Aorta (tissue), 5 donors: ENCODE measurements around the gene XYLT1. TPM values are rescaled to one million over a fixed set of nuclear protein-coding genes. Genes with fewer than 3 reads are reported as not detected.

Source experiments
- ATAC-seq: fragments of 200-7000 bp; cut with Tn5 transposase; one replicate; pipeline ENCODE4 v1.9.1; 2022; ENCODE audit warnings: moderate library complexity; ENCODE audit not compliant: low FRiP score
- DNase-seq, 2 donors: peaks; one replicate each; pipeline ENCODE4 v3.0.0-alpha.2; 2020
- H3K27ac ChIP-seq, 2 donors: one replicate each; pipeline ENCODE4 v1.5.1; 2013; ENCODE audit warnings: low read length in 2 of 2, mild to moderate bottlenecking in 2 of 2, moderate library complexity in 2 of 2, control low read depth in 1 of 2, inconsistent platforms in 1 of 2, low read depth in 1 of 2
- H3K27me3 ChIP-seq, 2 donors: one replicate each; pipeline ENCODE4 v1.6.1; 2013; ENCODE audit warnings: control low read depth in 1 of 2, low read length in 1 of 2, mild to moderate bottlenecking in 1 of 2, moderate library complexity in 1 of 2; ENCODE audit not compliant: insufficient read depth in 2 of 2, control insufficient read depth in 1 of 2
- H3K36me3 ChIP-seq, 2 donors: one replicate each; pipeline ENCODE4 v1.6.1; 2013; ENCODE audit warnings: control low read depth in 1 of 2, low read length in 1 of 2, mild to moderate bottlenecking in 1 of 2; ENCODE audit not compliant: insufficient read depth in 2 of 2, control insufficient read depth in 1 of 2
- H3K4me1 ChIP-seq, 2 donors: one replicate each; pipeline ENCODE4 v1.6.1; 2013; ENCODE audit warnings: low read length in 2 of 2, control low read depth in 1 of 2, mild to moderate bottlenecking in 1 of 2, moderate library complexity in 1 of 2; ENCODE audit not compliant: insufficient read depth in 2 of 2, control insufficient read depth in 1 of 2
- H3K4me3 ChIP-seq, 2 donors: one replicate each; pipeline ENCODE4 v1.5.1; 2013; ENCODE audit warnings: low read length in 2 of 2, control low read depth in 1 of 2, mild to moderate bottlenecking in 1 of 2
- H3K9me3 ChIP-seq: one replicate; pipeline ENCODE4 v1.6.1; 2013; ENCODE audit warnings: mild to moderate bottlenecking, low read length; ENCODE audit not compliant: control insufficient read depth
- WGBS, 2 donors: extraction: QIAGEN DNeasy Blood & Tissue Kit; methylation state at CpG; one replicate each; pipeline ENCODE4 v1.1.7; 2013; 5-methylcytosine and 5-hydroxymethylcytosine counted together
- intact Hi-C, 2 donors: fragments of 100-400 bp; cut with DNase I; formaldehyde crosslinking; loops; one replicate each; pipeline versions ENCODE4 v1.14.2 to v1.15.0; 2022
- polyA plus RNA-seq, 2 donors: library from polyadenylated mRNA; stranded (reverse); fragments of 200-250 nt; gene quantifications; one replicate each; pipeline ENCODE4 v1.2.3, GENCODE V29; 2013
- total RNA-seq, 2 donors: library from RNA; stranded (reverse); fragmentation: NEBNext Ultra II Directional; extraction: Animal tissue kit (Norgen Biotek cat#: 25700); gene quantifications; one replicate each; pipeline ENCODE4 v1.2.1, GENCODE V29; 2021
- donor health status: healthy with polysubstance abuse.
- donor health status: Bipolar disorder and iron deficiency.
- donor health status: DM: no; HTN: no; CAD: no.
- donor health status: DM: no; HTN: no; CAD: no.
- donor health status: DM: yes; HTN: yes; CAD: no.

XYLT1 gene
- total and polyA plus RNA-seq, 4 donors: 1.3 to 15.9 (median 8.6) TPM

DNA sequence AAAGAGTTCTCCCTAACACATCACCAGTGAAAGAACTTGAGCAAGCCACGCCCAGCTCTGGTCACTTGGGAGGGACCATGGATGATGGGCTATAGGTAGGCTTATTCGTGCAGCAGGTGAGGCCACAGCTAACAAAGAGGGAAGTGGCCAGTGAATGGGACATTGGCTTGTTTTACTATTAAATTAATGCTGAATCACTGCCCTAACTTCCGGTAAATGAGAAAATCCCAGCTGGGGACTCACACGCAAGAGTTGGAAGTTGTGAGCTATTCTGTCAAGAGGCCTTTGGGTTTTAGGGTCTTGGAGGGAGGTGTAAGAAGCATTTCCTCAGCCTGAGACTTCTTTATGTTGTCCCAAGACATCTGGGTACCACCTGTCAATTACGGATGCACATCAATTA is 315.3 kb downstream of the XYLT1 start:
- ATAC-seq: no peak

DNA sequence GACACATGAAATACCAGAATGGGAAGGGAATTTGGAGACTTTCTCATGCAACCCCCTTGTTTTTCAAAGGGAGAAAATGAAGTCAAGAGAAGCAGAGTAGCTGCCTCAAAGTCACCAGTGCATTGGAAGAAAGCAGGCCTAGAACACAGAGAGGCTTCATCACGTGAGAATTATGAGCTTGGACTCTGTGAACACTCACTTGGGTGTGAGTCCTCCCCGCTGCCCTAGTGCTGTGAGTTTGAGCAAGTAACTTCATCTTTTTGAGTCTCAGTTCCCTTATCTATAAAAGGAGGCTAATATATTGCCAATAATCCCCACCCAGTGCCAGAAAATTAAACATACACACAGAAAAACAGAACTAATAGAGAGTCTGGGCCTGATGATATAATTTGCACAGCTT is 315.8 kb downstream of the XYLT1 start:
- intact Hi-C loops: no loop called here
- ATAC-seq (no peak), DNase-seq (peak in 1 of 2 donors; percentile 59)
- Histone ChIP-seq H3K9me3 (no peaks in the 10 kb centered on the region), H3K4me3 (no peak overlapping the region), H3K27me3 (no peaks in the 10 kb centered on the region), H3K36me3 (no peaks in the 10 kb centered on the region), H3K4me1 (no peaks in the 10 kb centered on the region), H3K27ac (no peak overlapping the region)
- 80 to 88% methylated on average over 2 of the region's 2 CpGs for WGBS, 2 donors

More for the DNA sequence above, 315.3 kb downstream of the XYLT1 start:
- 95% methylated on average over 5 of the region's 5 CpGs for WGBS, 2 donors
- DNase-seq: no peak
- Histone ChIP-seq H3K27me3 (no peaks in the 10 kb centered on the region), H3K4me1 (no peaks in the 10 kb centered on the region), H3K4me3 (no peak overlapping the region), H3K27ac (no peak overlapping the region), H3K36me3 (no peaks in the 10 kb centered on the region), H3K9me3 (no peaks in the 10 kb centered on the region)
- intact Hi-C loops: no loop called here

DNA sequence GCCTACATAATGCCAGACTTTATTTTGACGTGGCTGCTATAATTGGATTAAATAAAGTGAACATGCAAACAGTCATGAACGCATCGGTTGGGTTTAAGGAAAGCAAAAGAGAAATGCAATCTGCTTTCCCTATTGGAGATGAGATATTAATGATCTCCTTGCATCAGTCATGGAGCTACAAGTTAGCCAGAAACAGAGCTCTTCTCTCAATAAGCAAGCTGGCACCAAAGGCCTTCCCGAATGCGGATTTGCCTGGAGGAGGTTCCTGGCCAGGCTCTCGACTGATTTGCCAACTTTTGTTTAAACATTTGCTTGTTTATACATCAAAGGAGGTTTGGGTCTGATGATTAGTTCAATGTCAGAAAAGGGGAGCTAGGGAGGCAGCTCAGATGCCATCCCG is 318.4 kb downstream of the XYLT1 start:
- WGBS, 2 donors: 86 to 89% methylated on average over 7 of the region's 7 CpGs

DNA sequence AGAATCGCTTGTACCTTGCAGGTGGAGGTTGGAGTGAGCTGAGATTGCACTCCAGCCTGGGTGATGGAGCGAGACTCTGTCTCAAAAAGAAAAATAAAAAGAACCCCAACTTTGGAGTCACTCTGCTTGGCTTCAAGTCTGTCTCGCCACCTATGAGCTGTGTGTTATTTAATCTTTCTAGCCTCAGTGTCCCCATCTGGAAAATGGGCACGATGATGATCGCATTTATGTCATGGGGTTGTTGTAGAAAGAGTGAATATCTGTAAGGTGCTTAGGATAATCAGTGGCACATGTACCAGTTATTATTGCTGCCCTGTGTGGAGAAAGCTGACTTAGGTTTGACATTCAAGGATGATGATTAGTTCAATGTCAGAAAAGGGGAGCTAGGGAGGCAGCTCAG is 319.4 kb downstream of the XYLT1 start:
- H3K9me3 ChIP-seq: no peaks in the 10 kb centered on the region
- WGBS, 2 donors: 89 to 97% methylated on average over 5 of the region's 5 CpGs
- no peak for ATAC-seq
- no peak overlapping the region for H3K27ac ChIP-seq
- H3K4me3 ChIP-seq: no peak overlapping the region
- no peak for DNase-seq
- no peaks in the 10 kb centered on the region for H3K36me3 ChIP-seq
- intact Hi-C loops: no loop called here
- no peaks in the 10 kb centered on the region for H3K27me3 ChIP-seq
- H3K4me1 ChIP-seq: no peaks in the 10 kb centered on the region

More for the DNA sequence above, 318.4 kb downstream of the XYLT1 start:
- no peaks in the 10 kb centered on the region for H3K36me3 ChIP-seq
- no peak for ATAC-seq
- H3K9me3 ChIP-seq: no peaks in the 10 kb centered on the region
- DNase-seq: no peak
- H3K27me3 ChIP-seq: no peaks in the 10 kb centered on the region
- intact Hi-C loops: no loop called here
- H3K4me1 ChIP-seq: no peaks in the 10 kb centered on the region
- no peak overlapping the region for H3K4me3 ChIP-seq
- H3K27ac ChIP-seq: no peak overlapping the region

DNA sequence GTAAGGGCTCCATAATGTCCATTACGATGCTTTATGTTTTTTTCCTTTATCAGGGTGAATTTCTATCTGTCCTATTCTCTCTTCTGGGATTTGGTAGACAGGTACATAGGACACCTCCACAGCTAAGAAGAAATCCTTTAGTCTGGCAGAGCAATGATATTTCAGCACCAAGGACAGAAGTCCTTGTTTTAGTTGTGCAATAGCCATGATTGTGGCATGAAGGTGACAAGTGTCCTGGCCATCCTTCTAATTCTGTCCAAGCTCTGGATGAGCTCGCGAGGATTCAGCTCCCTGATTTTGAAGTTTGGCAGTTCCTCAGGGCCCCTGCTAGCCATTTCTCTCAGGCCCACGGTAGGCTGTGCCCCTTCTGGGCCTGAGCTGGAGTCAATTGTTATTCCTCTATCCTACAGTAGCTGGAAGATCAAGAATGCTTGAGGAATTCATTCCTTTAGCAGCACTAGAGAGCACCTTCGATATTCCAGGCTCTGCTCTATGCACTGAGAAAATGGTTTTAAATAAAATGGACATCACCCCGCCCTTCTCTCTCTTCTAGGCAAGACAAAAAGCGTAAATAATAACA is 320.8 kb downstream of the XYLT1 start:
- no peaks in the 10 kb centered on the region for H3K36me3 ChIP-seq
- no peak overlapping the region for H3K4me3 ChIP-seq
- ATAC-seq: no peak
- intact Hi-C loops: no loop called here
- H3K27ac ChIP-seq: no peak overlapping the region
- H3K27me3 ChIP-seq: no peaks in the 10 kb centered on the region
- H3K9me3 ChIP-seq: no peaks in the 10 kb centered on the region
- no peaks in the 10 kb centered on the region for H3K4me1 ChIP-seq
- no peak for DNase-seq
- 84 to 91% methylated on average over 7 of the region's 7 CpGs for WGBS, 2 donors

DNA sequence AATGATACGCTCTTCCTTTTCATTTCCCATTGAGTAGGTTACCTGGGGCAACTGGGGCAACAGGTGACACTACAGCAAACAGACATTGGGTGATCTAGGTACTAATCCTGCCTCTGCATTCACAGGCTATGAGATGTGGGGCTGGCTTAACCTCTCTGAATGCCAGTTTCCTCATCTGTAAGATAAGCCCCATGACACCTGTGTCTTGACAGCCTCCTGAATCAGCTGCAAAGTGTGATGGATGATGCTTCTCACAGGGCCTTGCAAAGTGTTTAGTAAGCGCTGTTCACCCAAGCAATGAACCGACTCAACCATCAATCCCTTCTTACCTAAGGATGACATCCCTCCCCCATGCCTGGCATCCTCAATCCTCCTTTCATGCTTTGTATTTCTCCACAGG is 322.8 kb downstream of the XYLT1 start:
- H3K27ac ChIP-seq: no peak overlapping the region
- ATAC-seq (no peak), DNase-seq (no peak)
- WGBS, 2 donors: 85 to 87% methylated on average over 3 of the region's 3 CpGs
- H3K36me3 ChIP-seq: no peaks in the 10 kb centered on the region
- H3K4me1 ChIP-seq: no peaks in the 10 kb centered on the region
- intact Hi-C loops: no loop called here
- H3K27me3 ChIP-seq: no peaks in the 10 kb centered on the region
- no peak overlapping the region for H3K4me3 ChIP-seq
- no peaks in the 10 kb centered on the region for H3K9me3 ChIP-seq

DNA sequence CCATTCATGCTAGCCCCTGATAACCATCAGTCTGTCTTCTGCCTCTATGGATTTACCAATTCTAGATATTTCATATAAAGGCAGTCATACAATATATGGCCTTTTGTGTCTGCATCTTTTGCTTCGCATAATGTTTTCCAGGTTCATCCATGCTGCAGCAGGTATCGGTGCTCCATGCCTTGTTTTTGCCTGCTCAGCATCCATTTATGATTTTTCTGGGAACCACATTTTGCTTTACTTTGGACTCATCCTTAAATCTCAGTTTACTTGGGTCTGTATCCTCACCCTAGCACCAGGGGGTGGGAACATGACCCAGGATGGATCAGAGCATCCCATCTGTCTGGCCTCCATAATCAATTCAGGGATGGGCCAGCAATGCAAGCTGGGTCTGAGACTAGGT is 325.7 kb downstream of the XYLT1 start:
- intact Hi-C loops: no loop called here
- WGBS, 2 donors: 98 to 100% methylated on average over 2 of the region's 2 CpGs
- no peaks in the 10 kb centered on the region for H3K27me3 ChIP-seq
- no peak overlapping the region for H3K27ac ChIP-seq
- H3K4me1 ChIP-seq: no peaks in the 10 kb centered on the region
- no peaks in the 10 kb centered on the region for H3K36me3 ChIP-seq
- no peak overlapping the region for H3K4me3 ChIP-seq
- no peak for ATAC-seq
- no peaks in the 10 kb centered on the region for H3K9me3 ChIP-seq
- DNase-seq: no peak

DNA sequence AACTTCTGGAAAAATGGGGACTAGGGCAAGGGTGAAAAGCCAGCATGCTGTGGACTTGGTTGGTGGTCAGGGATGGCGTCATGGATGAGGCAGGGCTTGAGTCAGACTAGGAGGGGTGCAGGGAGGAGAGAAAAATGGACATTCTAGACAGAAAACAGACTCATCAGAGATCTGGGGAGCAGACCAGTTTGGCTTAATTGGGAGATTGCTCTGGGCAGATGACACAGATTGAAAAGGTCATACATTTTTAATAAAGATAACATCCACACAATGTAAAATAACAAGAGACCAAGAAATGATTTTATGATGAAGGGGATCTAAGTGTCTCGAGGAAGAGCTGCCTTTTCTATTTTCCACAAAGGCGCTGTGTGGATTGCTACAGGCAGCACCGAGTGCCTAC is 326.3 kb downstream of the XYLT1 start:
- no peak overlapping the region for H3K4me3 ChIP-seq
- intact Hi-C loops: no loop called here
- no peaks in the 10 kb centered on the region for H3K9me3 ChIP-seq
- H3K36me3 ChIP-seq: no peaks in the 10 kb centered on the region
- WGBS, 2 donors: 93 to 98% methylated on average over 4 of the region's 4 CpGs
- ATAC-seq: no peak
- no peak for DNase-seq
- no peak overlapping the region for H3K27ac ChIP-seq
- H3K27me3 ChIP-seq: no peaks in the 10 kb centered on the region
- H3K4me1 ChIP-seq: no peaks in the 10 kb centered on the region

DNA sequence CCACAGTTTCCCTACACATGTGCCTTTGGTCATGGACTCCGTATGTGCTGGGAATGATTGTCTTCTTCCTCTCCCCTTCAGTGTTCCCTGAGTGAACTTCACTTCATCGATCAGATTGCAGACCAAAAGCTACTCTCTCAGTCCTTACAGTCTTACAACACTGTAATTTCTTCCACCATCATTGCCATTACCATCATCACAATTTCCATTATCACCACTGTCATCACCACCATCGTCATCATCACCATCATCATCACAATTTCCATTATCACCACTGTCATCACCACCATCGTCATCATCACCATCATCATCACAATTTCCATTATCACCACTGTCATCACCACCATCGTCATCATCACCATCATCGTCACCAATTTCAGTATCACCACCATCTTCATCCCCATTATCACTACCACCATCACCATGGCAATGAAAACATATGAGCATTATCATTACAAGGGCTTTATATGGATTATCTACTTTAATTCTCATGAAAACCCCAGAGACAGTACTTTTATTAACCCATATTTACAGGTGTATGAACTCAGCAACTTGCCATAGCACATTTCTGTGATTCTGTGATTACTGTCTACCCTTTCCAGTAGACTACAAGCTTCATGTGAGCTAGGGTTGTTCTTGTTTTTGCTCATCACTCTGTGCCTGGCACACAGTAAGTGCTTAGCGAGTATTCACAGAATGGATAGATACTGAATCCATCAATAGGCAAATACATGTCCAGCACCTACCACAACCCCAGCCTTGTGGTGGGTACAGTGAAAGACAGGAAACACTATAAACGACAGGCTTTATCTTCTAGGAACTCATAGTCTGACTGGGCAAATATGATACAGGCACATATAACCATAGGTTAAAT is 327.0 kb downstream of the XYLT1 start:
- DNase-seq (no peak), ATAC-seq (no peak)
- no peak overlapping the region for H3K4me3 ChIP-seq
- H3K4me1 ChIP-seq: no peaks in the 10 kb centered on the region
- intact Hi-C loops: no loop called here
- H3K36me3 ChIP-seq: peaks cover 0 to under 1% of the 10 kb centered on the region in 2 donors
- H3K27me3 ChIP-seq: no peaks in the 10 kb centered on the region
- no peaks in the 10 kb centered on the region for H3K9me3 ChIP-seq
- WGBS, 2 donors: 91 to 95% methylated on average over 8 of the region's 8 CpGs
- no peak overlapping the region for H3K27ac ChIP-seq
